Peyer's patch (tissue), 4 donors: Measurements from ENCODE around the gene GMPPA.

Source experiments
- POLR2A ChIP-seq, 2 donors: fragments of 450-650 bp; IDR thresholded peaks; one replicate each; pipeline ENCODE4 v1.5.1; 2017; ENCODE audit warnings: antibody characterized with exemption in 2 of 2, mild to moderate bottlenecking in 2 of 2, moderate library complexity in 2 of 2
- TF ChIP-seq, protein P1 (sequence below), 6 experiments: fragments of 450-650 bp in 4 of 6; fragments of 200-600 bp in 2 of 6; sonication (generic) in 1 of 6; IDR thresholded peaks; one replicate each; pipeline ENCODE4 v1.5.1; 2017 to 2019; ENCODE audit warnings: antibody characterized with exemption in 6 of 6, mild to moderate bottlenecking in 3 of 6, moderate library complexity in 1 of 6

DNA sequence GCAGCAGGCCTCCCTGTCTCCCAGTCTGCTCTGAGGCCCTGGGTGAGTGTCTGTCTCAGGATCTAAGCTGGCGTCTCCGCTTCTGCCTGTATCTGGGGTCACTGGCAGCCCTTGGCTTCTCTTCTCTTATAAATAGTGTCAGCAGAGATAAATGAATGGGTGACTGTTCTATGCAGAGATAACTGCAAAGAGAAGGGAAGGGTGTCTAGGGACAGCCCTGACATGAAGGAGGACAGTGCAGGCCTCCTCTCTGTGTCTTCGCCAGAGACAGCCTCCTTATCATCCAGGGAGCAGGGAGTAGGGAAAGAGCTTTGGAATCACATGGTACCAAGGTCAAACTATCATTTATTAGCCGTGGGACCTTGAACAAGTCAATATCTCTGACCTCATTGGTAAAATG lies 28.3 kb upstream of the GMPPA start:
- TF ChIP-seq, protein P1, sequence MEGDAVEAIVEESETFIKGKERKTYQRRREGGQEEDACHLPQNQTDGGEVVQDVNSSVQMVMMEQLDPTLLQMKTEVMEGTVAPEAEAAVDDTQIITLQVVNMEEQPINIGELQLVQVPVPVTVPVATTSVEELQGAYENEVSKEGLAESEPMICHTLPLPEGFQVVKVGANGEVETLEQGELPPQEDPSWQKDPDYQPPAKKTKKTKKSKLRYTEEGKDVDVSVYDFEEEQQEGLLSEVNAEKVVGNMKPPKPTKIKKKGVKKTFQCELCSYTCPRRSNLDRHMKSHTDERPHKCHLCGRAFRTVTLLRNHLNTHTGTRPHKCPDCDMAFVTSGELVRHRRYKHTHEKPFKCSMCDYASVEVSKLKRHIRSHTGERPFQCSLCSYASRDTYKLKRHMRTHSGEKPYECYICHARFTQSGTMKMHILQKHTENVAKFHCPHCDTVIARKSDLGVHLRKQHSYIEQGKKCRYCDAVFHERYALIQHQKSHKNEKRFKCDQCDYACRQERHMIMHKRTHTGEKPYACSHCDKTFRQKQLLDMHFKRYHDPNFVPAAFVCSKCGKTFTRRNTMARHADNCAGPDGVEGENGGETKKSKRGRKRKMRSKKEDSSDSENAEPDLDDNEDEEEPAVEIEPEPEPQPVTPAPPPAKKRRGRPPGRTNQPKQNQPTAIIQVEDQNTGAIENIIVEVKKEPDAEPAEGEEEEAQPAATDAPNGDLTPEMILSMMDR (IDR thresholded peaks at IDR 0.05): no peak
- no peak for TF ChIP-seq POLR2A (IDR thresholded peaks at IDR 0.05)
